GM19035 (cell line): ENCODE results near the gene TEKT5.

Source experiments
- ATAC-seq: cut with Tn5 transposase; IDR thresholded peaks from one replicate; pipeline ENCODE4 v1.9.1; 2021; ENCODE audit not compliant: unreplicated experiment

Gene TEKT5

GRCh38 chr16:10612649-10613179 lies 82.0 kb downstream of the TEKT5 start:
- ATAC-seq, result no peak

DNA sequence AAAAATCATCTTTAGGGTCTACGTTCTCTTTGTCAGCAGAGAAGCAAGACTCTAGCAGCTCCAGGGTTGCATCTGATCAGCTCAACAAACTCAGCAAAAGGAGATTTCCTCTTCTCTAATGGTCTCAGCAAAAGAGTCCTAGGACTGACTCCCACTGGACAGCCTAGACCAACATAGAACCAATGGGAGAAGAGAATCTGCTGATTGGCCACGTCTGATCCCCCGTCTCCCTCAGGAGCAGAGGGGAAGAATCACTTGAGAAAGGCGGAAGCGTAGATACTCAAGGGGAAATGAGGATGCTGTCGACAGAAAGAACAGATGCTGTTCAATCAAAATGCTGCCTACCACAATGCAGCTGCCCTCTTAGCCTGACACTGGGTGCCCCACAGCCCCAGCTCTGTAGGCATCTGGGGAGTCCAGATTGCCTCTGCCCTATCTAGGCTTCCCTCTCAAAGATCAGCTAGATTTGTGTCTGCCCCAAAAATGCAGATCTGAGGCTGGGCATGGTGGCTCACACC lies 82.8 kb downstream of the TEKT5 start:
- ATAC-seq, result no peak

- ATAC-seq, result no peak
Measured at GRCh38 chr16:10610499-10611184, 84.1 kb downstream of the TEKT5 start.

- no peak for ATAC-seq
Measured at GRCh38 chr16:10609402-10609774, 85.3 kb downstream of the TEKT5 start.

DNA sequence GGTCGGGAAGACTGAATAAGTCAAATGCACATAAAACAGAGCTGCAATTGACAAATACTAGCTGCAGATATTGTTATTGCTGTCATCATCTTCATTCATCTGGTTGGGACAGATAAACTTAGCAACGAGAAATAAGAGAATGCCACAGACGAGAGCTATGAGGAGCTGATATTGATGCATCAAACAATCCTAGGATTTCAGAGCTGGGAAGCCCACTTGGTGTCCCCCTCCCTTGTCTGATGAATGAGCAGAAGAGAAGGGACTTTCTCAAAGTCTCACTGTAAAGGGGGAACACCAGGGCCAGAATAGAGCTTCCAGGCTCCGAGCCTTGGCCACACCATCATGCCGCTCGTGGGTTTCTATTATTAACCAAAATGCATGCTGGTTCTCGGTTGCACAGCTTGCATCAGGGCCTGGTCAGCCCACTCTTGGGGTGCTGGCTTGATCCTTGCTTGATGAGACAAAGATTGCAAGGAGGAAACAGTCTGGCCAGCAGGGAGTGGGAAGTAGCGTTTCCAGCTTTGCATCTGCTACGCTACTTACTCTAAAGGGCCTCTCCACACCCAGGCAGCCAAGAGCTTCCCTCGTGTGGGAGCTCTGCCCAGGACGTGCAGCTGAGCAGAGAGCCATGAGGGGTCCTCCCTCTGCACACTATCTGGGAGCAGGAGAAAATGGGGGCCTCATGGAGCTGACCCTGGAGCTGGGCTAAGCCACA lies 85.9 kb downstream of the TEKT5 start:
- ATAC-seq, result no peak

DNA sequence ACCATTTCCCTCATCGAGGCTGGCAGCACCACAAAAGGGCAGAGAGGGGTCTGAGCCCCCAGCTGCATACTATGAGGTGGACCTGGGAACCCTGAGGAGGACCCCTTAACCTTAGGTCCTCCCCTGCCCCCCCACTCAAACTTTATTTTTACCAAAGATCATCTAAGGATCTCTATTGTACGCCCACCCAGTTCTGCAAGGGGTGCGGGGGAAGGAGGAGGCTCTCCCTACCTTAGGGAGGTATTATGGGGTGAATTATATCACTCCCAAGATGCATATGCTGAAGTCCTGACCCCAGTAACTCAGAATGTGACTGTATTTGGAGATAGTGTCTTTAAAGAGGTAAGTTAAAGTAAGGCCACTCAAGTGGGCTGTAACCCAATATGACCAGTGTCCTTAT lies 87.6 kb downstream of the TEKT5 start:
- no peak for ATAC-seq

- no peak for ATAC-seq
Measured at GRCh38 chr16:10606607-10607006, 88.1 kb downstream of the TEKT5 start.

GRCh38 chr16:10605636-10606035 lies 89.1 kb downstream of the TEKT5 start:
- ATAC-seq, result no peak

DNA sequence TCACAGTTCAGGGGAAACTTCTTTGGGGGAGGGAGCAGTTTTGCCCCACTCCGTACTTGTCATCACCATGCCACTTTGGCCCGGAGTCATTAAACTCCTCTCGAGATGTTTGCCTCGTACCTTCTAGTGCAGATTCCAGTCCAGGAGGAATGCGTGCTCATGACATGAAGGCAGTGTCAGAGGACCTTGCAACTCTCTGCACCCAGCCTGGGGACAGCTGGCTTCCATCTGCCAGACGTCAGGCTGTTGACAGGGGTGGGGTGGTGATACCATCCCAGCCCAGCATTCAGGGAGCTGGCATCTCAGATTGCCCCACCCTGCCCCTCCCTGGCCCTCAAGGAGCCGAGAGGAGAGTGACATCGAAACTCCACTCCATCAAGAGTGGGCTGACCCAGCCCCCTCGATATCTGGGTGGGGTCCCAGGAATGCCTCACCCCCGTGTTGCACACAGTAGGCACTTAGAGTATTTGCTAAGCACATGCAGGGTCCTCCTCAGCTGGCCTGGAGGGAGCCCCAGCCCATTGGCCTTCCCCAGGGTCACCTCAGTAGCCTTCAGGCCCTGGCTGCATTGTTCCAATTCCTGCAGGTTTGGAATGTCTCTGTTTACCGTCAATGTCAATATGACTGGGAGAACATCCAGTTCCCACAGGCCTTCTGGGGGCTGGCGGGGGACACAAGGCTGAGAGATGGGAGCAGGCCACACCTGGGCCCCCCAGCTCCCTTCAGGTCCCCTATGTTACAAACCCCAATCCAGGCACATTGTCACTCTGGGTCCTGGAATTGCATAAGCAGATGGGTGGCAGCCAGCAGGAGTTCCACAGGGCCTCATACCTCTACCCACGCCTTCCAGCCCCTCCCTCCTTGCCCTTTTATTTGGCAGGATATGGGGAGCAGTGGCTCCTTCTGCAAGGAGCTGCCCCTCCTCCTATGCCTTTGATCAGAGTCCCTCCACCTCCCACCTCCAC lies 93.0 kb downstream of the TEKT5 start:
- no peak for ATAC-seq

- ATAC-seq, result no peak
Measured at GRCh38 chr16:10600782-10601443, 93.8 kb downstream of the TEKT5 start.

DNA sequence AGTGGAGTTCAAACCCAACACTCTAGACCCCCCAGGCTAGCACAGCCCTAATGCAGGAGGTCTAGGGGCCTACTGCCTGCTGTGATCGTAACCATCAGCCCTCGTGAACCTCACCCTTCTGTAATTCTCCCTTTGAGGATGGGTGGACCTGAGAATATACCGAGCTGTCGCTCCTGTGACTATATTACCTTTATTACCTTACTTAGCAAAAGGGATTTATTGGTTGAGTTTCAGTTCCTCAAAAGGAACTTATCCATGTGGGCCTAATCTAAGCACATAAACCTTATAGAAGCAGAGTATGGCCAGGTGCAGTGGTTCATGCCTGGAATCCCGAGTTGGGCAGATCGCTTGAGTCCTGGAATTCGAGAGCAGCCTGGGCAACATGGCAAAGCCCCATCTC lies 95.1 kb downstream of the TEKT5 start:
- peak; percentile 47 for ATAC-seq

DNA sequence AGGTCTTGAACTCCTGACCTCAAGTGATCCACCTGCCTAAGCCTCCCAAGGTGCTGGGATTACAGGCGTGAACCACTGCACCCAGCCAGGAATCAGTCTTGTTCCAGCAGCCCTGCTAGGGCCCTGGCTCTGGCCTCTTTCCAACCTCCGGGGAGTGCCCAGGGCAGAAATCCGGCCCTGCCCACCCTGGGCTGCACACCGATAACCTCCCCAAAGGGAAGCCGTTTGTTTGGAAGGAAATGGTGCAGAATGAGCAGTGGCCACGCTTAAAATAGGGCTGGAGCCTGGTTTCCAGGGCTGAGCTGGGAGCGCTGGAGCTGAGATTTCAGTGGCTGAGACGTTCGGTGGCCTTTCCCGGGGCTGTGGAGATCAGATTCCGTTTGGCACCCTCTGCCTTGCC lies 96.6 kb downstream of the TEKT5 start:
- no peak for ATAC-seq

GRCh38 chr16:10597187-10597601 lies 97.5 kb downstream of the TEKT5 start:
- ATAC-seq, result no peak

GRCh38 chr16:10594312-10594950 lies 100.3 kb downstream of the TEKT5 start:
- no peak for ATAC-seq

DNA sequence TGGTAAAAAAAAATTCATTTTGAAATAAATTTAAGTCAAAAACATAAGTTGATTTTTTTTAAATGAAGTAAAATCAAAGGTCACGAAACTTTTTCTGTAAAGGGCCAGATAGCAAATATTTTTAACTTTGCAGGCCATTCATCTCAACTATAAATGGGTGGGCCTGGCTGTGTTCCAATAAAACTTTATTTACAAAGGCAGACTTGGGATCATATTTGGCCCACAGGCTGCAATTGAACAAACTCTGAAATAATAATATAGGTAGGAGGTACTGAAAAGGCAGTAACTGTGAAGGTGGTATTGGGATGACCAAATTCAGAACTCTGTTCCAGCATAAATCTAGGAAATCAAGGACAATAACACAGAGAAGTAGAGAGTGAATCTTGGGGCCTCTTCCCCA lies 102.1 kb downstream of the TEKT5 start:
- ATAC-seq, result no peak

DNA sequence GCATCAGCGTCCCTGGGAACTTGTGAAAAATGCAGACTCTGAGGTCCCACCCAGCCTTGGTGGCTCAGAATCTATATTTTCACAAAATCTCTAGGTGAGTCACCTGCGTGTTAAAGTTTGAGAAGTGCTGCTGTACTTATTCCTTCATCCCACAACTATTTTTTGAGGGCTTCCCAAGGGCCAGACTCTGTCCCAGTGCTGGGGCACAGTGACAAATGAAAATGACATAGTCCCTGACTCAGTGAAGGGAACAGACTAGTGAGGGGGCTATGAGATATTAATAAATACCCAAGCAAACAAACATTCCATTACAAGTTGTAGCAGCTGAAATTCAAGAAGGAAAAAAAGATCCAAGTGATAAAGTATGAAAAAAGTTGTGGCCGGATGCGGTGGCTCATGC lies 104.4 kb downstream of the TEKT5 start:
- ATAC-seq, result no peak

GRCh38 chr16:10589109-10589508 lies 105.6 kb downstream of the TEKT5 start:
- no peak for ATAC-seq

DNA sequence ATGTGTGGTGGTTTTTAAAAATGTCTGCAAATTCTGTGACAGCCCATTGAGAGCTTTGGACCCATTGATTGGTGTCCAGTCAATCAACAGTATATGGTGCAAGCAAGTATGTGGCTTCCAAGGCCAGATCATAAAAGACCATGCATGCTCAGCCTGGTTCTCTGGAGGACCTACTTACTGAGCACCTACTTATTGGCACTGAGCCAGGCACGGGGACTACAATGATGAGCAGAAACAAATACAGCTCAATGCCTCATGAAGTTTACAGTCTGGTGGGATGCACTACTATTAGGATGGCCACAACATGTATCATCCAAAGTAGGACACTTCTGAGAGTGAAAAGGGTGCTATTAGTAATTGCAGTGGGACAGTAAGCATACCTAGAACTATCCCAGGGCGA lies 107.1 kb downstream of the TEKT5 start:
- no peak for ATAC-seq

GRCh38 chr16:10584981-10585438 lies 109.7 kb downstream of the TEKT5 start:
- ATAC-seq, result no peak

DNA sequence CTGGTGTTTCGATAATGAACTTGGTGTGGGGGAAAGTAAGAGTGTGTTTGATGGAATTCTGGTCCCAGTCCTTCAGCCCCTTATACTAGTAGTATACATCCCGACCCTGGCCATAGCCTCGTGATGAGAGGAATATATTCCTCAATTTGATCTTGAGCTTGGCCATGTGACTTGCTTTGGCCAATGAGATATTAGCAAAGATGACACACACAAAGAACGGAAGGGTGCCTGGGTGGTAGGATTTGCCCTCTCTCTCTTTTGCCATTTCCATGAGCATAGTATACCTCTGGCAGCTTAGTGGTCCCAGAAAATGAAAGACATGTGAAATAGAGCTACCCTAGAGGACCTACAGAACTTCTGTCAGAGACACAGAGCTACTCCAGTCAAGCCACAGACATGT lies 111.5 kb downstream of the TEKT5 start:
- no peak for ATAC-seq
